GM15510 (cell line): ENCODE results near the gene DBNDD2.

Experiments used
- POLR2A ChIP-seq: IDR thresholded peaks from 3 replicates; pipeline ENCODE4 v1.6.1; 2011; ENCODE audit warnings: borderline replicate concordance; ENCODE audit not compliant: insufficient read length; ENCODE audit errors: extremely low read depth

DBNDD2 gene

DNA sequence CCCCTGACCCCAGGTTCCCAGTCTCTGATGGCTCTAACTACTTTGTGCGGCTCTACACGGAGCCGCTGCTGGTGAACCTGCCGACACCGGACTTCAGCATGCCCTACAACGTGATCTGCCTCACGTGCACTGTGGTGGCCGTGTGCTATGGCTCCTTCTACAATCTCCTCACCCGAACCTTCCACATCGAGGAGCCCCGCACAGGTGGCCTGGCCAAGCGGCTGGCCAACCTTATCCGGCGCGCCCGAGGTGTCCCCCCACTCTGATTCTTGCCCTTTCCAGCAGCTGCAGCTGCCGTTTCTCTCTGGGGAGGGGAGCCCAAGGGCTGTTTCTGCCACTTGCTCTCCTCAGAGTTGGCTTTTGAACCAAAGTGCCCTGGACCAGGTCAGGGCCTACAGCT, 17.5 kb downstream of the DBNDD2 start:
- no peak for TF ChIP-seq POLR2A

DNA sequence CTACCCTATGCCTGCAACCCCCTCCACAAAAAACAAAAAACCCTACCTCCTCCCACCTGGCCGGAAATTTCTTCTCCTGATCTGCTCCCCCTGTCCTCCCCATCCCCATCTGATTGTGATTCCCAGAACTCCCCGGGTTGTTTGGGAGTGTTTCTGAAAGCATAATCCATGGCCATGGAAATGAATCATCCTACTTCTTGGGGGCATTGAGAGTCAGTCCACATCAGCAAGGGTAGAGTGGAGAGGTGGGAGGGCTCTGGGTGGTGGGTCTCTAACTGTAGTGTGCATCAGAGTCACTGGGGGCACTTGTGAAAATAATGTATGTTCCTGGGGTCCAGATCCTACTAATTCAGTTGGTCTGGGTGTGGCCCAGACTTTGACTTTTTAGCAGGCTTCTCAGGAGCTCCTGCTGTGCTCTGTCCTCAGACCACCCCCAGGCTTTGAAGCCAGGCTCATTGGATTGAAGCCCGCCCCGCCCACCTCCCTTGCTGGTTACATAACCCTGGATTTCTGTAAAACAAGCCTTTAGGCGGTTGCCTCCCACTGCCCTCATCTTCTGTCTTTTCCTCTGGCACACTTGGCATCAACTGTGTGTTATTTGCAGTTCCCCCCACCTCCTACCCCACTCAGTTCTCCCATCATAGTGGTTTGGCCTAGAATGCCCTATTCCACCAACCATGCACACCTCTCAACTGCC, 18.4 kb downstream of the DBNDD2 start:
- no peak for TF ChIP-seq POLR2A

- no peak for TF ChIP-seq POLR2A
These were observed 19.4 kb downstream of the DBNDD2 start for GRCh38 chr20:45427236-45428149.

GRCh38 chr20:45429618-45430017, 21.5 kb downstream of the DBNDD2 start:
- TF ChIP-seq POLR2A, result no peak

- TF ChIP-seq POLR2A, result no peak
These were observed 24.2 kb downstream of the DBNDD2 start for GRCh38 chr20:45432294-45432693.

DNA sequence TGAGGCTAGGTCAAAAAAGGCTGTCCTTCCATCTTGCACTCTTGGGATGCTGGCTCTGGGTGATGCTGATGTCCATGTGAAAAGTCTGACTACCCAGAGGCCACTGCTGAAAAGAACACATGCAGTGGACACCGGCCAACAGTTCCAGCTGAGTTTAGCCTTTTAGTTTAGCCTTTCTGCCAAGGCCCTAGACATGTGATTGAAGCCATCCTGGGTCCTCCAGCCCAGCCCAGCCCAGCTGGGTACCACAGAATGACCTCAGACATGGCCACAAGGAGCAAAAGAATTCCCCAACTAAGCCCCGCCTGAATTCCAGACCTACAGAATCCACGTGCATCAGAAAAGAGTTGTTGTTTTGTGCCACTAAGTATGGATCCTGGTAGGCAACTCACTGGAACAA, 25.2 kb downstream of the DBNDD2 start:
- no peak for TF ChIP-seq POLR2A

DNA sequence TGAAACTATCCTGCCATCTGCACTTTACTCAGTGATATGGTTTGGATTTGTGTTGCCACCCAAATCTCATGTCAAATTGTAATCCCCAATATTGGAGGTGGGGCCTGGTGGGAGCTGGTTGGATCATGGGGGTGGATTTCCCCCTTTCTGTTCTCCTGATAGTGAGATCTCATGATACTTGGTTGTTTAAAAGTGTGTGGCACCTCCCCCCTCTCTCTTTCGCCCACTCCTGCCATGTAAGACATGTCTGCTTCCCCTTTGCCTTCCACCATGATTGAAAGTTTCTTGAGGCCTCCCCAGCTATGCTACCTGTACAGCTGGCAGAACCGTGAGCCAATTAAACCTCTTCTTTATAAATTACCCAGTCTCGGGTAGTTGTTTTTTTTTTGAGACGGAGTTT, 25.9 kb downstream of the DBNDD2 start:
- TF ChIP-seq POLR2A, result no peak

DNA sequence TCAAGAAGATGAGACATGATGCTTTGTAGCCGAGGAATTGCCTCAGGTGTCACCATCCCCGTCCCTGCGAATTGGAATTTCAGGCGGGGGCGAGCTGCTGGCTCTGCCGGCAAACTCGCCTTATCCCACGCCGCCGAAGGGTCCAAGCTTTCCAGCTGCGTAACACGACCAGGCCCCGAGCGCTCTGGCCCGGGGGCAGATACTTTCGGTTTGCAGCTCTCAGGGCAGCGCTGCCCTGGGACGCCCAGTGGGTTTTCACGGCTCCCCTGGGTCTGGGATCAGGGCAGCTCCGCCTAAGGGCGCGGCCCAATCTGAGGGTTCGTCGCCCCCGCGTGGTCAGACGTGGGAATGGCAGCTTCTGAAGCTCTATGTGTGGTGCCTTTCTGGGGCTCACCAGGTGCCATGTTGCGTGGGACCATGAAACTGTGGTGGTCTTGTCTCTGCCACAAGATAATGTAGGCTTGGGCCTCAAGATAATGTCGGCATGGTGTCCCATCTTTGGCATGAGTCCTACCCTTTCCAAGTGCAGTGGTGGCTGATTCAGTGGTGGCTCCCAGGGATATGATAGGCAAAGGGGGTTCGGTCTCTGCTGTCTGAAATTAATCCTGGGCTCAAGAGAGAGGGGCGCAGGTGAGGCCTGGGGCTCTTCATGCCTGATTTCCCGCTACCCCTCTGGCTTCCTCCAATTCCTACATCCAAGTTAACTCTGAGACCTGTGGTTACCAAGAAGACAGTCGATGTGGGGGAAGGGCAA, 28.8 kb downstream of the DBNDD2 start:
- no peak for TF ChIP-seq POLR2A

DNA sequence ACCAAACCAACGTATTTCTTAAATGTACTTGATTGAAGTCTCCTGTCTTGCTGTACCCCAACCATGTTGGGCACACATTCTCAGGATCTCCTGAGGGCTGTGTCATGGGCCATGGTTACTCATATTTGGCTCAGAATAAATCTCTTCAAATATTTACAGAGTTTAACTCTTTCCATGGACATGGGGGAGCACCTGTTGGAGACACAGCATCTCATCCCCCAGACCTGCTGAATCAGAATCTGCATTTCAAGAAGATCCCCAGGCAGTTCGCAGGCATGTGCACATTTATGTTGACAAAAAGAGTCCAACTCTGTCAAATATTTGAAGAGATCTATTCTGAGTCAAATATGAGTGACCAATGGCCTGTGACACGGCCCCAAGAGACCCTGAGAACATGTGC, 32.3 kb downstream of the DBNDD2 start:
- no peak for TF ChIP-seq POLR2A

GRCh38 chr20:45440891-45441685, 33.0 kb downstream of the DBNDD2 start:
- no peak for TF ChIP-seq POLR2A

DNA sequence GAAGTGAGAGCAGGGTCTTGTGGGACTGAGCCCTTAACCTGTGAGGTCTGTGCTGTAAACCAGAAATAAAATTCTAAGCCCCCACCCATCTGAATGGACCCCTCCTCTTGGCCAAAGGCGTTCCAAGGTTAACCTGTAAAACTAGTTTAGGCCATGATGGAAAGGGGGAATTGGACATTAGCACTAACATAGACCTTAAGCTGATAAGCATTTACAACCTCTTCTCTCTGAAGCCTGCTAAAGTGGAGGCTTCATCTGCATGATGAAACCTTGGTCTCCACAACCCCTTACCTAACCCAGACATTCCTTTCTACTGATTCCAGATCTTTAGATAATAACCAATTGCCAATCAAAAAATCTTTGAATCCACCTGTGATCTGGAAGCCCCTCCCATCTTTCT, 33.7 kb downstream of the DBNDD2 start:
- no peak for TF ChIP-seq POLR2A

DNA sequence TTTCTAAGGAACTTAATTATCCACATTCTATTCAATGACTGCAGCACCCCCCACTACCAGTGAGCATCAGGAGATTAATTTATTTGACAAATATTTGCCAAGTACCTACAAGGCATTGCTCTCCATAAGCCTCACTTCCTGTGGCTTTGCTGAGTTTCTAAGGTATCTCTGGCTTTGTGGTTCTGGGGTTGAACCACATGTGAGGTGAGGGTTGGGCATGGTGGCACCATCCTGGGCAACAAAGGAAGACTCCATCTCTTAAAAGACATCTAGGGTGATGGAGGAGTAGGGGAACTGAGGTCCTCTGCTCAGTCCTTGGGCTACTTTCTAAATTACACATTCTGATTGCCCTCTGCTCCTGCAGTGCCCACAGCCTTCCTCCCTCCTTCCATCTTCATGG, 36.0 kb downstream of the DBNDD2 start:
- no peak for TF ChIP-seq POLR2A

DNA sequence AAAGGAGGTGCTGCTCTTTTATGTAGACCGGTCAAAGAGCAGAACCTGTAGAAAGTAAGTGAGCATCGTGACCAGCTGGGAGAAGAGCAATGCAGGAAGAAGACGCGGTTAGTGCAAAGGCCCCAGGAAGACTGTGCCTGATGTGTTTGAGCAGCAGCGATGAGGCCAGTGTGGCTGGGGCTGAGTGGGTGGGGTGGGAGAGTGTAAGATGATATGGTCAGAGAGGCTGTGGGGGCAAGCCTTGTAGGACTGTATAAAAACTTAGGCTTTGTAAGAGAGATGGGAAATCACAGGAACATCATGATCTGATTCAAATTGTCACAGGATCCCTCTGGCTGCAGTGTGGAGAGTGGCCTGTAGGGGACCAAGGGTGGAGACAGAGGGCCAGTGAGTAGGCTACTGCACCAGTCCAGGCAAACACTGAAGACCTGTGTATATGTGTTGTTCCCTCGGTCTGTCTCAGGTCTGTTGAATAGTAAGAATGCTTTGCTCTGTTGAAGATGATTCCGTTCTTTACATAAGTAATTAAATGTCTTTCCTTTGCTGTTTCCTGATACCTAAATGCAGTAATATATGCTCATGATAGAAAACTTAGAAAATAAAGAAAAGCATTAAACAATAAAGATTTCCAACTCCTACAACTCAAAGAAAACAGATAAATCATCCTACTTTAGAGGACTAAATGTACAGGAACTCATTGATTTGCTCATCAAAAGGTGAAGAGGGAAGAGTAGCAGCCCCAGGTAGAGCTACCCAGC, 37.9 kb downstream of the DBNDD2 start:
- no peak for TF ChIP-seq POLR2A

DNA sequence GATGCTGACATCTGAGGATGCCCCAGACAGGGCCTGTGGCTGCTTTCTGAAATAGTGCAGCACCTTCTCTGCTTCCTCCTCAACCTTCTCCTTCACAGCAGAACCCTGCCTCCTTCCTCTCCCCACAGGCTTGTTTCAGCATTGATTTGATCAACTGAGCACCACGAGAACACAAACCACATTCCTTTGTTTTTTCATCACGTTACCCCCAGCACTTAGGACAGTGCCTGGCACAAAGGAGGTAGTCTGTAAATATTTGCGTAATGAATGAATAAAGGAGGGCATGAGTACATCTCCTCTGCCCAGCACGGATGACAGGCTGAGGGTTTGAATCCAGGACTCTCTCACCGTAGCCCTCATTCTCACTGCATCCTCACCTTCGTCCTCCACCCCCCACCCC, 40.2 kb downstream of the DBNDD2 start:
- TF ChIP-seq POLR2A, result no peak
